ENCODE data around the gene CEP250. TPM values are rescaled to one million over a fixed set of nuclear protein-coding genes. Genes with fewer than 3 reads are reported as not detected.

CEP250 gene
- total and polyA plus RNA-seq, 2 of the 4 experiments (the other 2 are of a cell fraction): 22.7 to 35.1 TPM

DNA sequence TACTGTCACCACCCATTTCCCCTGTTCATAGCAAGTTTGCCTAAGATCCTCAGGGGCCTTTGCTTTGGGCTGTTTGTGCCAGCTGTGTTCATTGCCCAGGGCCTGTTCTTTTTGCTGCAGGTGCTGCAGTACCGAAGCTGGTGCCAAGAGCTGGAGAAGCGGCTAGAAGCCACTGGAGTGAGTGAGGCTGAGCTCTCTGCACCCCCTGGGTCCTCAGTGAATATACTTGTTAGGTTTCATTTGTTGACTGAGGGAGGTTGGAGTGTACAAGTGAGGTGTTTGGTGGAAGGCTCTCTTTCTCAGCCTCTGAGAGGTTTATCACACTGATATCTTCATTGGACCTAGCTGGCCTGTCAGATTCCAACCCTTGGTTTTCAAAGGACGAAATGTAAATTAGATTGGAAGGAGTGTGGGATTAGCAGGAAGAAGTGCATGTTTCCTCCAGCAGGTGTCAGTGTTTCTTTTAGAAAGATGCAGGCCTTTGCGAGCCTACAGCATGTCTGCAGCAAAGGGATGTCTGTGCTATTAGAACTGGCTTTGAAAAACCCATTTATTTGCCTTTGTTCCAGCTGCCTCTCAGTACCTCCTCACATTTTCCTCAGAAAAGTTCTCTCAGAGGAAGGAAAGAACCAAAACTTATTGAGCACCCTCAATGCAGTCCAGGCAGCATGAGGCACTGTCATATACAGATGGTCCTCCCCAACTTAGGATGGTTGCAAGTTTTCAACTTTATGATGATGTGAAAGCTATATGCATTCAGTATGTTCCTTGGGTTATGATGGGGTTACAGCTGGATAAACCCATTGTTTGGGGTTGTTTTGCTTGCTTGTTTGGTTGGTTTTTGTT, 8.3 kb downstream of the CEP250 start:
- BruUV-seq (replicated peaks): no TSS peak
- H3K9me3 ChIP-seq (ENCODE audit: control insufficient read depth, insufficient read depth, low read length): no peaks in the 10 kb centered on the region

More for the DNA sequence above, 8.3 kb downstream of the CEP250 start:
- Histone ChIP-seq H3K4me2 (ENCODE audit: low read depth, low read length) (no peak overlapping the region), H4K5ac (ENCODE audit: low read depth, low read length) (no peak overlapping the region), H3K4ac (ENCODE audit: low read depth, low read length) (no peak overlapping the region), H3K4me1 (ENCODE audit: control insufficient read depth, insufficient read depth, low read length) (peaks cover 13% of the 10 kb centered on the region), H2AK9ac (replicated peaks; ENCODE audit: low read depth, low read length, poor library complexity) (no peak overlapping the region), H3K14ac (replicated peaks; ENCODE audit: low read depth, low read length) (no peak overlapping the region), H3K27me3 (ENCODE audit: control insufficient read depth, insufficient read depth, low read length) (no peaks in the 10 kb centered on the region), H3K36me3 (ENCODE audit: control insufficient read depth, insufficient read depth, low read length) (peaks cover 33% of the 10 kb centered on the region), H4K20me1 (ENCODE audit: insufficient read depth, low read length) (peaks cover 7% of the 10 kb centered on the region; the same call in 1 of the 2 replicates), H2BK120ac (ENCODE audit: low read depth, low read length) (no peak overlapping the region), H4K8ac (ENCODE audit: low read depth in 2 of 2, low read length in 2 of 2) (no peak overlapping the region), H2BK15ac (ENCODE audit: low read depth, low read length) (no peak overlapping the region), H3K56ac (ENCODE audit: extremely low read depth, insufficient read depth, low read length) (no peak overlapping the region), H3K9ac (ENCODE audit: low read depth, low read length) (no peak overlapping the region), H3K9me1 (ENCODE audit: insufficient read depth, low read length) (peaks cover 7% of the 10 kb centered on the region), H2BK5ac (ENCODE audit: low read depth, low read length, poor library complexity, severe bottlenecking) (no peak overlapping the region), H2AFZ (replicated peaks; ENCODE audit: low read length, poor library complexity) (no peak overlapping the region), H3K23ac (ENCODE audit: low read depth, low read length) (no peak overlapping the region), H3K18ac (ENCODE audit: low read depth, low read length) (no peak overlapping the region), H2BK20ac (ENCODE audit: low read depth, low read length) (no peak overlapping the region), H3K27ac (ENCODE audit: insufficient read depth, low read length) (no peak overlapping the region), H3K79me1 (ENCODE audit: low read depth in 1 of 2, low read length in 2 of 2) (peaks cover 2 to 20% of the 10 kb centered on the region in 2 experiments), H3K4me3 (ENCODE audit: insufficient read depth, low read depth, low read length) (no peak overlapping the region), H2AK5ac (ENCODE audit: low read depth, low read length) (no peak overlapping the region), H4K91ac (ENCODE audit: insufficient read depth, low read depth, low read length) (no peak overlapping the region)
- peak; percentile 86 for ATAC-seq (ENCODE audit: low read depth)
- dilution Hi-C loops (cut with HindIII; ENCODE audit: low sequenced_read_pairs, unreplicated experiment): no loop called here
- 14% methylated on average over 1 of the region's 4 CpGs; no CpG with 5 or more reads in 1 of the 2 experiments for WGBS, 2 experiments (ENCODE audit: extremely low coverage in 2 of 2, insufficient read length in 1 of 2)
- ChIA-PET CTCF (interaction anchor here (0.5 to 1.6 kb wide), 6 partner anchors 9 to 529 kb away, joined by 3 to 5 read pairs (median 4); partner anchors contain the start of gene CEP250), POLR2A (ENCODE audit: unreplicated experiment) (no interaction called here)
- in situ Hi-C loops (cut with MboI; ENCODE audit: low sequenced_read_pairs): no loop called here
- intact Hi-C loops (cut with micrococcal nuclease): no loop called here
- no peak for TF ChIP-seq RFX5 (IDR thresholded peaks at IDR 0.05; ENCODE audit: low read depth, low read length)
- TF ChIP-seq RAD21 (IDR thresholded peaks at IDR 0.05; ENCODE audit: low read length): peak; percentile 72
- no peak for TF ChIP-seq FOS (IDR thresholded peaks at IDR 0.05; ENCODE audit: low read depth, low read length)
- no peak for TF ChIP-seq POLR2A (IDR thresholded peaks at IDR 0.05; ENCODE audit: low read depth, low read length)
- peak; percentile 50 for TF ChIP-seq SMC3 (IDR thresholded peaks at IDR 0.05; ENCODE audit: low read depth, low read length)
- TF ChIP-seq, protein P1, sequence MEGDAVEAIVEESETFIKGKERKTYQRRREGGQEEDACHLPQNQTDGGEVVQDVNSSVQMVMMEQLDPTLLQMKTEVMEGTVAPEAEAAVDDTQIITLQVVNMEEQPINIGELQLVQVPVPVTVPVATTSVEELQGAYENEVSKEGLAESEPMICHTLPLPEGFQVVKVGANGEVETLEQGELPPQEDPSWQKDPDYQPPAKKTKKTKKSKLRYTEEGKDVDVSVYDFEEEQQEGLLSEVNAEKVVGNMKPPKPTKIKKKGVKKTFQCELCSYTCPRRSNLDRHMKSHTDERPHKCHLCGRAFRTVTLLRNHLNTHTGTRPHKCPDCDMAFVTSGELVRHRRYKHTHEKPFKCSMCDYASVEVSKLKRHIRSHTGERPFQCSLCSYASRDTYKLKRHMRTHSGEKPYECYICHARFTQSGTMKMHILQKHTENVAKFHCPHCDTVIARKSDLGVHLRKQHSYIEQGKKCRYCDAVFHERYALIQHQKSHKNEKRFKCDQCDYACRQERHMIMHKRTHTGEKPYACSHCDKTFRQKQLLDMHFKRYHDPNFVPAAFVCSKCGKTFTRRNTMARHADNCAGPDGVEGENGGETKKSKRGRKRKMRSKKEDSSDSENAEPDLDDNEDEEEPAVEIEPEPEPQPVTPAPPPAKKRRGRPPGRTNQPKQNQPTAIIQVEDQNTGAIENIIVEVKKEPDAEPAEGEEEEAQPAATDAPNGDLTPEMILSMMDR (conservative IDR thresholded peaks at IDR 0.05; ENCODE audit: low read depth, low read length): peak; percentile 75
- peak; percentile 71 for DNase-seq
